GM18909 (cell line): ENCODE data around the gene COX4I1.

ENCODE experiments used
- ATAC-seq: cut with Tn5 transposase; IDR thresholded peaks from one replicate; pipeline ENCODE4 v1.9.1; 2021; ENCODE audit warnings: mild to moderate bottlenecking; ENCODE audit not compliant: unreplicated experiment, poor library complexity

COX4I1 gene

GRCh38 chr16:85838381-85838780 is 38.9 kb downstream of the COX4I1 start:
- ATAC-seq = no peak

GRCh38 chr16:85838876-85839585 is 39.5 kb downstream of the COX4I1 start:
- ATAC-seq = no peak

- no peak for ATAC-seq
Measured at GRCh38 chr16:85839681-85840240, 40.3 kb downstream of the COX4I1 start.

- no peak for ATAC-seq
Measured at GRCh38 chr16:85840395-85840794, 40.9 kb downstream of the COX4I1 start.

- ATAC-seq = no peak
Measured at GRCh38 chr16:85840801-85841200, 41.3 kb downstream of the COX4I1 start.

GRCh38 chr16:85842435-85842834 is 42.9 kb downstream of the COX4I1 start:
- ATAC-seq = no peak

- ATAC-seq = no peak
Measured at GRCh38 chr16:85842848-85843247, 43.4 kb downstream of the COX4I1 start.

GRCh38 chr16:85843471-85844168 is 44.1 kb downstream of the COX4I1 start:
- ATAC-seq = no peak

- no peak for ATAC-seq
Measured at GRCh38 chr16:85844169-85844481, 44.6 kb downstream of the COX4I1 start.

GRCh38 chr16:85844786-85845185 is 45.3 kb downstream of the COX4I1 start:
- no peak for ATAC-seq

GRCh38 chr16:85845266-85845665 is 45.8 kb downstream of the COX4I1 start:
- ATAC-seq = no peak

- ATAC-seq = no peak
Measured at GRCh38 chr16:85846461-85846860, 47.0 kb downstream of the COX4I1 start.

- ATAC-seq = no peak
Measured at GRCh38 chr16:85847036-85847435, 47.5 kb downstream of the COX4I1 start.

GRCh38 chr16:85847681-85848601 is 48.4 kb downstream of the COX4I1 start:
- ATAC-seq = no peak

GRCh38 chr16:85848986-85849385 is 49.5 kb downstream of the COX4I1 start:
- ATAC-seq = no peak

GRCh38 chr16:85849388-85849787 is 49.9 kb downstream of the COX4I1 start:
- no peak for ATAC-seq

GRCh38 chr16:85850344-85850880 is 50.9 kb downstream of the COX4I1 start:
- ATAC-seq = no peak

GRCh38 chr16:85851034-85851785 is 51.7 kb downstream of the COX4I1 start:
- no peak for ATAC-seq

- ATAC-seq = no peak
Measured at GRCh38 chr16:85853547-85854545, 54.4 kb downstream of the COX4I1 start.
